HG03457 (cell line): ENCODE measurements around the gene FAM193A.
"Not testable (repeated sequence)": the region's sequence is repeated elsewhere in the genome, so short reads cannot be mapped to it uniquely, and the experiment has no call there.

ENCODE experiments used
- ATAC-seq: cut with Tn5 transposase; IDR thresholded peaks from one replicate; pipeline ENCODE4 v1.9.1; 2021; ENCODE audit warnings: moderate number of reproducible peaks; ENCODE audit not compliant: unreplicated experiment

Gene FAM193A

DNA sequence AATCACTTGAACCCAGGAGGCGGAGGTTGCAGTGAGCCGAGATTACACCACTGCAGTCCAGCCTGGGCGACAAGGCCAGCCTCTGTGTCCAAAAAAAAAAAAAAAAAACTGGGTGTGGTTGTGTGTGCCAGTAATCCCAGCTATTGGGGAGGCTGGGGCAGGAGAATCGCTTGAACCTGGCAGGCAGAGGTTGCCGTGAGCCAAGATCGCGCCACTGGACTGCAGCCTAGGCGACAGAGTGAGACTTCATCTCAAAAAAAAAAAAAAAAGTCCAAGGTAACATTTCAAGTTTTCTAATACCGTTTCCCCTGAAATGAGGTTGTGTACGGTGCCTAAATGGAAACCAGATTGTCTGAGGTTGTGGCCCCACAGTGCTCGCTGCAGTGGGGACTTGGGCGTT, 35.6 kb downstream of the FAM193A start:
- no peak for ATAC-seq

DNA sequence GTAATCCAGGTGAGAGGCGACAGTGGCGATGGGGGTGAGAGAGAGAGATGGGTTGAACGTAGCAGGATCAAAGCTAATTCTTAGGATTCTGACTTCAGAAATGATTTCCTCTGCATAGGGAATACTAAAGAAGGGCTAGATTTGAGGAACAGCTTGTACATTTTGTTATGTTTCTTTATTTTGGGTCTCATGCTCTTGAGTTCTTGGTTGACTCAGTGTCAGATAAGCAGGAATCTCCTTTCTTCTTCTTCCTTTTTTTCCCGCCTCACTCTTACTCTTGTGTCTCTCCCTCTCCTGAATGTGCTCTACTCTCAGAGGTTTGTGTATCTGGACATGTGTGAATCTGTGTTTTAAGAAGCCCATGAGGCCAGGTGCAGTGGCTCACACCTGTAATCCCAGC, 36.4 kb downstream of the FAM193A start:
- ATAC-seq = no peak

DNA sequence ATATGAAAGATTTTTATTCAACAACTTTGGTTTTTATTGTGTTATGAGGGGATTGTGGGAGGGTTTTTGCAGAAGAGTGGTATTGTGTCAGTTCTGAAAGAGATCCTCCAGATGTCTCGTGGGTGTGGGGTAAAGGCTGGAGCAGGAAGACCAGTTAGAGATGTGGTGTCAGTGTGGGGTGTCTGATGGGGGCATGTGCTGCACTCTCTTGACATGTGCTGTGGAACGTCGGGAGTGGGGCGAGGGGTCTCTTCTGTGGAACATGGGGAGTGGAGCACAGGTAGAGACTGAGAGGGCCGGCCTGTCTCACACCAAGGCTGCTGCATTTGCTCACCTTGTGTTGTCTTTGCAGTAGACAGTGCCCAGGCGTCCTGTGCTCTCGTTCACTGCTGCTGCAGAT, 37.6 kb downstream of the FAM193A start:
- no peak for ATAC-seq

DNA sequence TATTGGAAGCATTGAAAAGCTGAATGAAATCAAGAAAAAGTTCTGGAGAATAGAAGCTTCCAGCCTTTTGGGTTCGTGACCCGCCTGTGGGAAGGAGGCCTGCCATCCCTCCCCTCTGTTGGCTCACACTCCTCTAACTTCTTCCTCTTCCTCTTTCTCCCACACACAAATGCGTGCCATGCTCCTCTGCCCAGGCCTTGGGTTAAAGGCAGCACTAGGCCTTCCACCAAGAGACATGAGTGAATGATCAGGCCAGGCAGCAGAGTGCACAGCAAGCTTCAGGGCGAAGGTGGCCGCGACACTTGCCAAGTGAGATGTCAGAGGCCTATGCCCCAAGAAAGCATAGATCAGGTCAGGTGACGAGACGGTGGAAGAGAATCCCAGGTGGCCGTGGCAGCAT, 38.4 kb downstream of the FAM193A start:
- no peak for ATAC-seq

DNA sequence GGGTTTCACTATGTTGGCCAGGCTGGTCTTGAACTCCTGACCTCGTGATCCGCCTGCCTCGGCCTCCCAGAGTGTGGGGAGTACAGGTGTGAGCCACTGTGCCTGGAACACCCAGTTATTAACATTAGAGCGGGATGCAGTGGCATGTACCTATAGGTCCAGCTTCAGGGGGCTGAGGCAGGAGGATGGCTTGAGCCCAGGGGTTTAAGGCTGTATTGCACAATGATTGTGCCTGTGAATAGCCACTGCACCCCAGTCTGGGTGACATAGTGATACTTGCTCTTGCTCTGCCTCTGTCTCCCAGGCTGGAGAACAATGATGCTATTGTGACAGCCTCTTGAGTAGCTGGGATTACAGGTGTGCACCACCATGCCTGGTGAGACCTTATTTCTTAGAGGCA, 39.8 kb downstream of the FAM193A start:
- no peak for ATAC-seq

DNA sequence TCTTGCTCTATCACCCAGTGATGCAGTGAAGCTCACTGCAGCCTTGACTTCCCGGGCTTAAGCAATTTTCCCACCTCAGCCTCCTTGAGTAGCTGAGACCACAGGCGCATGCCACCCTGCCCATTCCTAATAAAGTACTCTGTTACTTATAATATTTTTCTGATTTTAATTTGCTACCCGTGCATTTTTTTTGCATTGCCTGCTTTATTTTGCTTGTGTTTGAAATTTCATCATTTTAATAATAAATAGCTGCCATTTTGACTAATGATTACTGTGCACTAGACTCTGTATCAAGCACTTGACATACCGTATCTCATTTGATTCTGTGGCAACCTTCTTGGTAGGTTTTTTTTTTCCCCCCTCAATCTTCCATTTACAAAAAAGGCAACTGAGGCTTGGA, 41.7 kb downstream of the FAM193A start:
- ATAC-seq = no peak

DNA sequence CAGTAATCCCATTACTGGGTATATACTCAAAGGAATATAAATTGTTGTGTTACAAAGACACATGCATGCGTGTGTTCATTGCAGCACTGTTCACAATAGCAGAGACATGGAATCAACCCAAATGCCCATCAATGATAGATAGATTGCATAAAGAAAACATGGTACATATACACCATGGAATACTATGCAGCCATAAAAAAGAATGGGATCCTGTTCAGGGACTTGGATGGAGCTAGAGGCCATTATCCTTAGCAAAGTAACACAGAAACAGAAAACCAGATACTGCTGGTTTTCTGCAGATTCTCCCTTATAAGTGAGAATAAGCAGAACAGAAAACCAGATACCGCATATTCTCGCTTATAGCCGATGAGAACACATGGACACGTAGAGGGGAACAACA, 43.5 kb downstream of the FAM193A start:
- no peak for ATAC-seq

DNA sequence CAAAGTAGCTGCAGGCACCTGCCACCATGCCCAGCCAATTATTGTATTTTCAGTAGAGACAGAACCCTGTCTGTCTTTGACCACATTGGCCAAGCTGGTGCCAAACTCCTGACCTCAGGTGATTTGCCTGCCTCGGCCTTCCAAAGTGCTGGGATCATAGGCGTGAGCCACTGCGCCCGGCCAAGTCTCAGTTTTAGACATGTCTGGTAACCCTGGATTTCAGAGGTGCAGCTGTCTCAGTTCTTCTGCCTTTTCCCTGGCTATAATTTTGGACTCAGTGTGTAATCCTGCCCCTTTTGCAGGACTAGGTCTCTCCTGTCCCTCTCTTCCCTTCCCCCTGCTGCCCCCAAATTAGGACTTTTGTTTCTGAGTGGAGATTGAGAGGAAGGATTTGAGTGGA, 46.6 kb downstream of the FAM193A start:
- ATAC-seq = no peak

DNA sequence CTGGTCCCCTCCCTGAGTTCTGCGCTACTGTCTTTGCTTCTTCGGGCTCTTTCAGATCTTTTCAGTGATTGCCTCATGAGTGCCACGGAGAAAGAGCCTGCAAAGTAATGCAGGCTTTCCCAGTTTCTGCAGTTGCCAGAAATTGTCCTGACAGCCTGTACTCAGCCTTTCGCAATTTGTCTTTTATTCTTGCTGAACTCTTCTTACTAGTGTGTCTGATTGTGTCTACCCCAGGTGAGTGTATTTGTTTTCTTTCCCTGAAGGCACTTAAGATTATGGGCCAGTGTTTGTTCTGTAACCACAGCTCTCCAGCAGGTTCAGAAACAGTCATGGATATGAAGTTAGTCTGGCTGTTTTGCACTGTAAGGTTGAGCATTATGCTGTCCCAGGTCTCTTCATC, 47.1 kb downstream of the FAM193A start:
- ATAC-seq = no peak

DNA sequence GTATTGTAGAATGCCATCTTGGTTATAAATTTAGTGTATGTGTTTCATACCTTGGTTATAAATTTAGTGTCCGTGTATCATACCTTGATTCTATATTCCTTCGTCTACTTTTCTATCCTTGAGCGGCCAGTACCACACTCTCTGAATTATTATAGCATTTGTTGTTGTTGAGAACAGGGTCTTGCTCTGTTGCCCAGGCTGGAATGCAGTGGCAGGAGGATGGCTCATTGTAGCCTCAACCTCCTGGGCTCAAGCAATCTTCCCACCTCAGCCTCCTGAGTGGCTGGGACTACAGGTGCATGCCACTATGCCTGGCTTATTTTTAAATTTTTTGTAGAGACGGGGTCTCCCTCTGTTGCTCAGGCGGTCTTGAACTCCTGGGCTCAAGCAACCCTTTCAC, 50.1 kb downstream of the FAM193A start:
- no peak for ATAC-seq

DNA sequence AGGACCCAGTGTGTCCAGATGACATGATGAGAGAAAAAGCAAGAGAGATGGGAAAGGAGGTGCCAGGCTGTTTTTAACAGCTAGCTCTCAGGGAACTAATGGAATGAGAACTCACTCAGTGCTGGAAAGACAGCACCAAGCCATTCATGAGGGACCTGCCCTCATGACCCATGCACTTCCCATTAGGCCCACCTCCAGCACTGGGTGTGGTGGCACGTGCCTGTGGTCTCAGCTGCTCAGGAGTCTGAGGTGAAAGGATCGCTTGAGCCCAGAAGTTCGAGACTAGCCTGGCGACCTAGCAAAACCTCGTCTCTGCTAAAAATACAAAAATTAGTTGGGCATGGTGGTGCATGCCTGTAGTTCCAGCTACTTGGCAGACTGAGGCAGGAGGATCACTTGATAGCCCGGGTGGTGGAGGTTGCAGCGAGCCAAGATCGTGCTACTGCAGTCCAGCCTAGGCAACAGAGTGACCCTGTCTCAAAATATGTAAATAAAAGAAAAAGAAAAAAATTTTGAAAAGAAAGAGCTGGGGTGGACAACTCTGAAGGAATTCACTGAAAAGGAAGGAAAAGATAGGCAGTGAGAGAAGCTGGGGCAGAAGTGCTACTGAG, 50.9 kb downstream of the FAM193A start:
- no peak for ATAC-seq

DNA sequence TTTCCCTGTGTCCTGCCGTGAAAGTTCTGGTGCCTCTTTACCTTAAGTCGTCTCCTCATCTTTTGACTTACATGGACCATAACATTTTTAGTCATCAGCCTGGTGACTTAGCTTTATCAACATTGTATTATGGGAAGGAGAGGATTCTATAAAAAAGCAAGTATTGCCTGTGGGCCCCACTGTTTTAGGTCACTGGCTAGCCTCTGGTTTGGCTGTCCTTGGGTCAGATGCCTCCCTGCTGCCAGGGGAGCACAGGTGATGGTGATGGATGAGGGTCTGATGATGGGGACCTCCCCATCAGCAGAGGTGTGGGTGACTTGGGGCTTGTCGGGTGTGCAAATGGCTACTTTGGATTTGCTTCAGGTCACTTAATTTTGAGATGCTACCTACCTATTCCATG, 51.8 kb downstream of the FAM193A start:
- ATAC-seq = no peak

DNA sequence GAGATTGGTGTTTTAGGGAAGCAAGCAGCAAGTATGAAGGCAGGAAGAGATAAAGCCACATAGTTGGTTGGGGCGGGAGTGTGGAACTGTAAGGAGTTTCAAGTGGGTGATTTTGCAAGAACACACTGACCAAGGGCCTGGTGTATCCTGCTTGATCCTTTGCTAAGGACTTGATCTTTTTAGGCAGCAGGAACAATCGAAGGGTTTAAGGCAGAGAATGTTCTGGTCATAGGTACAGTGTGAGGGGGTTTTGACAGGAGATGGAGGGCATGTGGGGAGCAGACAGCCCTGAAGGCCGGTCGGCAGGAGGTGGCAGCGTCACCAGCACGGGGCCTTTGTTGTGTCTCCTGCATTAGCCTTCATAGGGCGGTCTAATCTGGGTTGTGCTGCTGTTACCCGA, 54.7 kb downstream of the FAM193A start:
- ATAC-seq = no peak

DNA sequence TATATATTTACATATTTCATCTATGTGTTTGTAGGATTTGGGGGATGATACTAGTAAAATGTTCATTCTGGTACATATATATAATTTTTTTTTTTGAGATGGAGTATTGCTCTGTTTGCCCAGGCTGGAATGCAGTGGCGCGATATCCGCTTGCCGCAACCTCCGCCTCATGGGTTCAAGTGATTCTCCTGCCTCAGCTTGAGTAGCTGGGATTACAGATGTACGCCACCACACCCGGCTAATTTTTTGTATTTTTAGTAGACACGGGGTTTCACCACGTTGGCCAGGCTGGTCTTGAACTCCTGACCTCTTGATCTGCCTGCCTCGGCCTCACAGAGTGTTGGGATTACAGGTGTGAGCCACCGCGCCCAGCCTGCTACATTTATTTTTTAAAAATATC, 55.6 kb downstream of the FAM193A start:
- not testable (repeated sequence) for ATAC-seq

DNA sequence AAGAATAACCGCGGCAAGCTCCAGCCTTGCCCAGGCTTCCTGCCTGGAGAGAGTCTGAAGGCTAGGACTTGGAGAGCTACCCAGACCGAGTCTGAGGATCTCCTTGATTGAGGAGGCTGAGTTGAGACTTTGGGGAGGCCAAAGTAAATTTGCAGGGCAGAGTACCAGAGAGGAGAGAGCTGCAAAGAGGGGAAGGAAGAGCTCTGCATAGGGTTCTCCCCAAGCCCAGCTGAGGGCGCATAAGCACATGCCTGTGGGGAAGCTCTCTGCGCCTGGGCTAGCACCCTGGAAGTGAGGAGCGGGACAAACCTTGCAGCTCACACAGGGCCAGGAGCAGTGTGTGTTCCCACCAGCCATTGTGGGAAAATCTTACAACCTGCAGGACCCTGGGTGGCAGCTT, 56.1 kb downstream of the FAM193A start:
- no peak for ATAC-seq

DNA sequence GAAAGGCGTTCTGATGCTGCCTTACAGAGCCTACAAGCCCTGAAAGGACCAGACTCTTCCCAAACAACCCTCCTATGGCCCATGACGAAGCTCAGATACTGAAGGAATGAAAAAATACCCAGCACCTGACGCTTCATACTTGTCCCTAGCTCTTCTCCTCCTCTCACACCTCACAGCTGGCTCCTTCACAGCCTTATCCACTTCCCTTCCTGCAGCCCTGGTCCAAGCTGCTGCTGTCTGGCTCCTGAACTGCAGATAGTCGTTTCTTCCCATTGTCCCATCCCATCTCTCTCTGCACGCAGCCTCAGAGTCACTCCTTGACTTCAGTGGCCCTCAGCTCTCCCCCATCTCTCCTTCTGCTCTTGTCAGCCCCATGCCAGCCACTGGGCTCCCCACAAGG, 56.6 kb downstream of the FAM193A start:
- ATAC-seq = no peak

DNA sequence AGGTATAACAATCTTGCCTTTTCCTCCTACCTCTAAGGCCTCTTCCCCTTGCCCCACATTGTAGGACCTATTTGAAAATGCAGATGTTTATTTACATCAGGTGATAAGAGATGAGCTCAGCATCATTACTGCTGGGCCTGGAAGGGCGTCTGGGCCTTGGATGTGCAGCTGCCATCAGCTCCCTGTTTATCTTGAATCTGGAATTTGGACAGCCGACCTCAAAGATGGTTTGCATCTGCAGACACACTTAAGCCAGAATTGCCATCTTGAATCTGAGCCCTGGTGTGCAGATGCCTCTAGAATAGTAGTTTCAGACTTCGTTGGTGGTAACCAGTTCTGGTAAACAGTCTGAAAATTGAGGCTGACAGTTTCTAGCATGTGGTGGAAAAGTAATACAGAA, 59.0 kb downstream of the FAM193A start:
- no peak for ATAC-seq

DNA sequence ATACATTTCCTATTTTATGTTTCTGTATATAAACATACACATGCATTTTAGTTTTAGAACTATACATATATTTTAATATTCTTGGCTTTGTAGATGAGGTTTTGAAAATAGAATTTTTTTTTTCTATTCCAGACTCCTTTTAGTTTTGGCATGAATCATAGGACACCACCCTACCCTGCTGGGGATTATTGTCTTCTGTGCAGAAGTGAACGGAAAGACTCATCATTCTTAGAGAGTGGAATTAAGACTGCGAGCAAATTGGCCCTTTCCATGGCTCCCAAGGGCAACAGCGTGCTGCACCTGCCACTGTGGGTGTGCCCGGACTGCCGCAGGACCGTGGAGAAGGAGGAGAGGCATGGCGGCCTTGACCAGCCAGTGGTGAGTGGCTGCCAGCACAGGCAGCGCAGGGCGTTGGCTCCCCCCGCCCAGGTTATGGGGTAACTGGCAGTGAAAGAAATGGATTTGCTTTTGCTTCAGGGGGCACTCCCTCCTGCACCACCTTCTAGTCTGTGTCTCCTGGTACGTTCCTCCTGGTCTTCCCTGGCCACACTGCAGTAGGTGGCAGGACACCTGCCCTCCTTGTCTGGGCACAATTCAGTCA, 59.6 kb downstream of the FAM193A start:
- ATAC-seq = no peak

DNA sequence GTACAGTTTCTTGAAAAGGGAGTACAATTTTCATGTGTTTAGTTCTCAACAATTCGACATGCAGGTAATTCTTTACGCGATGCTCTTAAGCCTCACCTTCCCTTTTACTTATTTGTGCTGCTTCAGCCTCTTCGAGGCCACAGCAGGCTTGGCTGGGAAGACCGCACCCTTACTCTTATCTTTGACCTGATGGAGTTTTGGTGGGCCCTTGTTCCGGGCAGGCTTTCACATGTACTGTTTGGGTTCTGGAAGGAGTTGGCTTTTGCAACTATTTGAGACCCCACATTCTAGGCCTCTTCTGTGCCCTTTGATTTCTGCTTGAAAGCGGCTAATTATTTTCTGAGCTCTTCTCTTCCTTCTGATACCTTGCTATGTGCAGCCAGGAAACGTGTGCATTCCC, 60.2 kb downstream of the FAM193A start:
- no peak for ATAC-seq

DNA sequence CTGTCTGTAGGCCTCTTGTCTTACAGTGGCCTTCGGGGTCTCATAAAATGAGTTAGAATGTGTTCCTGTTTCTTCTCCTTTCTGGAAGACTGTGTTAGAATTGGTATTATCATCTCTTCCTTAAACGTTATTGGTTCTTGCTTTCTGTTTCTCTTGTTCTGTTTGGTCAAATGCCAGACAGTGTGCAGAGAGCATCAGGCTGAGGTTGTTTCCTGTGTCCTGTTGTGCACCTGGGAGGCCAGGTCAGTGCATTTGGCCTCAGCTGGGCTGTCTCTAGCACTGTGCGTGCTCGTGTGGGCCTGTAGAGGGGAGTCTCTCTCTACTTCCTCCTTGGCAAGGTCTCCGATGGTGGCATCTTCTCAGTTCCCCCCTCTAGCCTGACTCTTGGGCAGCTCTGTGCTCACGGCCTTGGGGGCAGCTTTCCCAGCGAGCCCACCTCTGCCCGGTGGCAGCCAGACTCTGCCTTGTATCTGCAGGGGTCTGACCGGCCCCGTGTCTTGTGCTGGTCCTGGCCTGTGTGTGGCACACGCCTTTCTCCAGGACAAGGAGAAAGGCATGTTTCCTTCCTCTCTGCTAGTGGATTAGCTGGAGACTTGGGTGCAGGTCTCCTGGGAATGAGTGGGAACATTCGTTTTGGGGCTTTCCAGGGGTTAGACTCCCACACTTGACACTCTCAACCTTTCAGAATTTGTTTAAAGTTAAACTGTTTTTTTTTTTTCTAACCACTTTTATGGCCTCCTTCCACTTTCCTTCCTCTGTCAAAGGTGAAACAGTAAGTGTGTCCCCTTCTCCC, 62.3 kb downstream of the FAM193A start:
- ATAC-seq = peak; percentile 77

DNA sequence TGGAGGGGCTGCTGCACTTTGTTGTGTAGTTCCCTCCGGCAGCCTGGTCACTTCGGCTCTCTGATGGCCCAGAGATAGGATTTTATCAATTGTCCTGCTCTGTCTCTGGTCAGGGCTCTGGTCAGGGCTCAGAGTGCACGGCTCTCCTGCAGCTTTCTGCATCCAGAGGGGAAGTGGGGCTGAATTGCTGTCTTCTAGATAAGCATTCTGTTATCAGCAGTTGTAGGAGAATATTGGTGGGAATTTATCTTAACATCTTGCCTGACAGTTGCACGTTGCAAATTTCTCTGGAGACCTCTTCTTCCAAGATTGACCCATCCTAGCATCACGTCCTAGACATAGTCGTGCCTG, 62.8 kb downstream of the FAM193A start:
- no peak for ATAC-seq

DNA sequence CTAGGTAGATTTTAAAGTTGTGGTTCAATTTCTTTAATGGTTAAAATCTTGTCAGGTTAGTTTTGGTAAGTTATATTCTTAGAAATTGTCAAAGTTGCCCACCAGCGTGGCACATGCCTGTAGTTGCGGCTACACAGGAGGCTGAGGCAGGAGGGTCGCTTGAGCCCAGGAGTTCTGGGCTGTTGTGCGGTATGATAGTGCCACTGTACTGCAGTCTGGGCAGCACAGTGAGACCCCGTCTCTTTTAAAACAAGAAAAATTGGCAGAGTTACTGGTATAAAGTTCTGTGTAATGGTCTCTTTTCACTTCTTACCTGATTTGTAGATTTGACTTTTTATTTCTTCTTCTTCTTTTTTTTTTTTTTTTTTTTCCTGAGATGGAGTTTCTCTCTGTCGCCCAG, 64.4 kb downstream of the FAM193A start:
- no peak for ATAC-seq

DNA sequence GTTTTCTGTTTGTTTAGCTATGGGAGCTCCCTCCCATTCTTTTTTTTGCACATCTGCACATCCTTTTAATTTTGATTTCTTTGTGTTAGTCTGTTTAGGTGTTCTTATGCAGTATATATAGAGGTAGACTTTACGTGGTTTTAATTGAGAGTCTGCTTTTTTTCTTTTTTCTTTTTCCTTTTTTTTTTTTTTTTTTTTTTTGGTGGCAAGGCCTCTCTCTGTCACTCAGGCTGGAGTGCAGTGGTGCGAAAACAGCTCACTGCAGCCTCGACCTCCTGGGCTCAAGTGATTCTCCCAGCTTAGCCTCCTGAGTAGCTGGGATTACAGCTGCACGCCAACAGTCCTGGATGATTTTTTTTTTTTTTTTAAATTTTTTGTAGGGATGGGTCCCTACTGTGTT, 68.2 kb downstream of the FAM193A start:
- ATAC-seq = no peak
